RWPE1 (cell line): Measurements from ENCODE around the gene HES1.
A peak's percentile ranks its signal among the peaks of the same experiment; 100 is the strongest.
"Not testable (repeated sequence)": the region's sequence is repeated elsewhere in the genome, so short reads cannot be mapped to it uniquely, and the experiment has no call there.

Source experiments
- CTCF ChIA-PET: fragments of 350-600 bp; sonication (Branson Sonifier 250); formaldehyde crosslinking; extraction: SDS; loops from one replicate; lab custom pipeline; 2021; lab: Yijun Ruan, JAX
- POLR2A ChIA-PET: fragments of 400-600 bp; formaldehyde crosslinking; extraction: SDS; loops from one replicate; lab custom pipeline; 2020; ENCODE audit warnings: antibody characterized with exemption; ENCODE audit not compliant: low non-redundant PET; lab: Yijun Ruan, JAX
- DNase-seq: peaks from one replicate; pipeline ENCODE4 v3.0.0; 2012; ENCODE audit warnings: low spot score
- H3K27ac ChIP-seq: fragments of 450-650 bp; 2 replicates; pipeline ENCODE4 v1.5.1; 2017
- CTCF ChIP-seq: fragments of 450-650 bp; conservative IDR thresholded peaks from 2 replicates; pipeline ENCODE4 v1.5.1; 2017; ENCODE audit warnings: low read depth, mild to moderate bottlenecking

The HES1 gene

GRCh38 chr3:194145702-194146101 lies 9.8 kb downstream of the HES1 start:
- CTCF ChIA-PET = interaction anchor here (0.6 kb wide), 1 partner anchor 189 kb away, joined by 4 read pairs; no protein-coding TSS in a partner anchor
- TF ChIP-seq CTCF = no peak
- no peak for DNase-seq
- H3K27ac ChIP-seq = no peak overlapping the region
- POLR2A ChIA-PET = no interaction called here

- ChIA-PET CTCF (interaction anchor here (0.7 kb wide), 1 partner anchor 9 kb away, joined by 3 read pairs; no protein-coding TSS in a partner anchor), POLR2A (no interaction called here)
- no peak for DNase-seq
- TF ChIP-seq CTCF = no peak
- no peak overlapping the region for H3K27ac ChIP-seq
Measured at GRCh38 chr3:194147679-194148078, 11.7 kb downstream of the HES1 start.

GRCh38 chr3:194148383-194148782 lies 12.4 kb downstream of the HES1 start:
- POLR2A ChIA-PET = no interaction called here
- TF ChIP-seq CTCF = no peak
- CTCF ChIA-PET = interaction anchor here (1.0 kb wide), 1 partner anchor 167 kb away, joined by 3 read pairs; no protein-coding TSS in a partner anchor
- no peak for DNase-seq
- H3K27ac ChIP-seq = no peak overlapping the region

- peak; percentile 35 for DNase-seq
- ChIA-PET CTCF (no interaction called here), POLR2A (no interaction called here)
- no peak for TF ChIP-seq CTCF
- H3K27ac ChIP-seq = no peak overlapping the region
Measured at GRCh38 chr3:194150252-194150934, 14.4 kb downstream of the HES1 start.

- H3K27ac ChIP-seq, POLR2A ChIA-PET, CTCF ChIA-PET, DNase-seq: not testable (repeated sequence)
Measured at GRCh38 chr3:194150935-194151302, 15.0 kb downstream of the HES1 start.

GRCh38 chr3:194154346-194154745 lies 18.4 kb downstream of the HES1 start:
- no peak overlapping the region for H3K27ac ChIP-seq
- DNase-seq = no peak
- CTCF ChIA-PET = interaction anchor here (1.1 kb wide), 1 partner anchor 489 kb away, joined by 3 read pairs; no protein-coding TSS in a partner anchor
- TF ChIP-seq CTCF = no peak
- POLR2A ChIA-PET = no interaction called here

- no peak for DNase-seq
- H3K27ac ChIP-seq = no peak overlapping the region
- no peak for TF ChIP-seq CTCF
- POLR2A ChIA-PET = no interaction called here
- CTCF ChIA-PET = interaction anchor here (0.6 to 1.4 kb wide), 2 partner anchors 9 to 160 kb away, joined by 3 read pairs; no protein-coding TSS in a partner anchor
Measured at GRCh38 chr3:194156095-194156494, 20.1 kb downstream of the HES1 start.
